ENCODE data around the gene GALNT2. TPM values are rescaled to one million over a fixed set of nuclear protein-coding genes. Genes with fewer than 3 reads are reported as not detected.
A peak's percentile ranks its signal among the peaks of the same experiment; 100 is the strongest.

Gene GALNT2
- total and polyA plus RNA-seq, 9 of the 15 experiments (the other 6 are each of a cell fraction or from before 2014, with no cell fraction given) = 1.6 to 106 (median 51.9) TPM

DNA sequence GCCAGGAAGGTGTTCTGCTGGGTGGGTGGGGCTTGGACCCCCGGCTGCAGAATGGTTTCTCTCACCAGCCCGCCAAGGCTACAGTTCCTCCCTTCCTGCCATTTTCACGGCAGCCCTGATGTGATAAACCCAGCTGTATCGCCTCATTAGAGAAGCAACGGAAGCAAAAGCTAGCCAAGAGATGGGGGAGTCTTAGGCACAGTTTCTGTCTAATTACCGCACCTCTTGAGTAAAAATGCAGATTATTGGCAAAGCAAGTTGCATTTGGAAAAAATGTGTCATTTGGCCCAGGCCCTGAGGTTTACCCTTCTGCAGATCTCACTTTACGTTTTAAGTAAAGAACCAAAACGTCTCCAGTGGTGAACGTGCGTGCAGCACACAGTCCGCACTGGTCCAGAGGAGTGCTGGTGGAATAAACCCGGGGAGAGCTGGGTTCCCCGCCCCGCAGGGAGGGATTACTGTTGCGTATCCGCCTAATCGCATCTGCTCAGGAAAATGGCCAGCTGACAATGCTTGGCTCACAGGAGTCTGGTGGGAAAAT lies 109.9 kb downstream of the GALNT2 start (continued):
- TF ChIP-seq PHF8 (IDR thresholded peaks at IDR 0.05; ENCODE audit: borderline replicate concordance, low read length) (peak; percentile 26; the same call in 1 of the 2 replicates), SRSF1 (IDR thresholded peaks at IDR 0.05; ENCODE audit: low read depth, low read length) (no peak), SP1 (CRISPR knock-in tag; IDR thresholded peaks at IDR 0.05) (peak; percentile 40; the same call in 1 of the 2 replicates), TAF7 (tag; IDR thresholded peaks at IDR 0.05) (no peak), MAZ (CRISPR knock-in tag; conservative IDR thresholded peaks at IDR 0.05 in 1 of 2, IDR thresholded peaks at IDR 0.05 in 1 of 2) (peak; percentile 40 to 59; a peak in 3 of 4 replicates), KAT8 (IDR thresholded peaks at IDR 0.05; ENCODE audit: low read depth) (no peak), KDM1A (IDR thresholded peaks at IDR 0.05) (0 out of 4 replicates have a peak, but pooled peaks of 1 of the 2 experiments have one; percentile 15), POLR2AphosphoS5 (IDR thresholded peaks at IDR 0.05; ENCODE audit: control insufficient read depth, insufficient read depth, low read depth, low read length) (no peak), SIN3A (IDR thresholded peaks at IDR 0.05; ENCODE audit: borderline replicate concordance in 2 of 2, control insufficient read depth in 1 of 2, low read depth in 2 of 2, low read length in 2 of 2) (peak in 1 of 2 experiments; percentile 25; a peak in 1 of 4 replicates), ETV5 (CRISPR knock-in tag; IDR thresholded peaks at IDR 0.05; ENCODE audit: low read depth) (peak; percentile 25; the same call in 1 of the 2 replicates), JUNB (CRISPR knock-in tag; conservative IDR thresholded peaks at IDR 0.05) (0 out of 2 replicates have a peak, but pooled peaks have one; percentile 29), NR4A1 (CRISPR knock-in tag; IDR thresholded peaks at IDR 0.05) (0 out of 2 replicates have a peak, but pooled peaks have one; percentile 20), NR4A1 (tag; IDR thresholded peaks at IDR 0.05) (no peak), DACH1 (IDR thresholded peaks at IDR 0.05; ENCODE audit: partially characterized antibody) (peak; percentile 18), TAF1 (IDR thresholded peaks at IDR 0.05; ENCODE audit: control insufficient read depth, extremely low read depth, insufficient read depth, low read length, severe bottlenecking) (no peak), ZNF263 (CRISPR knock-in tag; IDR thresholded peaks at IDR 0.05; ENCODE audit: borderline replicate concordance) (peak; percentile 42; the same call in 1 of the 2 replicates), NFRKB (IDR thresholded peaks at IDR 0.05; ENCODE audit: low read depth) (peak; percentile 43; the same call in 1 of the 2 replicates)
- TF ChIP-seq, protein P1, sequence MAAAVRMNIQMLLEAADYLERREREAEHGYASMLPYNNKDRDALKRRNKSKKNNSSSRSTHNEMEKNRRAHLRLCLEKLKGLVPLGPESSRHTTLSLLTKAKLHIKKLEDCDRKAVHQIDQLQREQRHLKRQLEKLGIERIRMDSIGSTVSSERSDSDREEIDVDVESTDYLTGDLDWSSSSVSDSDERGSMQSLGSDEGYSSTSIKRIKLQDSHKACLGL (CRISPR knock-in tag; IDR thresholded peaks at IDR 0.05; ENCODE audit: borderline replicate concordance, poor library complexity, severe bottlenecking) = no peak
- TF ChIP-seq, protein P2, sequence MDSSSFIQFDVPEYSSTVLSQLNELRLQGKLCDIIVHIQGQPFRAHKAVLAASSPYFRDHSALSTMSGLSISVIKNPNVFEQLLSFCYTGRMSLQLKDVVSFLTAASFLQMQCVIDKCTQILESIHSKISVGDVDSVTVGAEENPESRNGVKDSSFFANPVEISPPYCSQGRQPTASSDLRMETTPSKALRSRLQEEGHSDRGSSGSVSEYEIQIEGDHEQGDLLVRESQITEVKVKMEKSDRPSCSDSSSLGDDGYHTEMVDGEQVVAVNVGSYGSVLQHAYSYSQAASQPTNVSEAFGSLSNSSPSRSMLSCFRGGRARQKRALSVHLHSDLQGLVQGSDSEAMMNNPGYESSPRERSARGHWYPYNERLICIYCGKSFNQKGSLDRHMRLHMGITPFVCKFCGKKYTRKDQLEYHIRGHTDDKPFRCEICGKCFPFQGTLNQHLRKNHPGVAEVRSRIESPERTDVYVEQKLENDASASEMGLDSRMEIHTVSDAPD (CRISPR knock-in tag; IDR thresholded peaks at IDR 0.05) = no peak

All from K562 (cell line).